IPS-18c (cell line): ENCODE measurements around the gene RNF215.

Experiments
- H3K4me3 ChIP-seq: 2 replicates; pipeline ENCODE4 v1.7.0; 2013; ENCODE audit warnings: low read depth, mild to moderate bottlenecking, low read length, moderate library complexity; ENCODE audit not compliant: insufficient read depth
- H3K9me3 ChIP-seq: one replicate; pipeline ENCODE4 v1.6.1; 2013; ENCODE audit warnings: mild to moderate bottlenecking, low read length, moderate library complexity; ENCODE audit not compliant: control insufficient read depth, insufficient read depth

RNF215 gene

GRCh38 chr22:30381264-30381663 is 5.9 kb downstream of the RNF215 start:
- no peaks in the 10 kb centered on the region for H3K9me3 ChIP-seq
- no peak overlapping the region for H3K4me3 ChIP-seq

- no peak overlapping the region for H3K4me3 ChIP-seq
- H3K9me3 ChIP-seq, result no peaks in the 10 kb centered on the region
Observed at GRCh38 chr22:30380011-30380410, 7.2 kb downstream of the RNF215 start.

- no peak overlapping the region for H3K4me3 ChIP-seq
- no peaks in the 10 kb centered on the region for H3K9me3 ChIP-seq
Observed at GRCh38 chr22:30375312-30375849, 11.8 kb downstream of the RNF215 start.

GRCh38 chr22:30373331-30374325 is 13.6 kb downstream of the RNF215 start:
- Histone ChIP-seq H3K9me3 (no peaks in the 10 kb centered on the region), H3K4me3 (no peak overlapping the region)

- no peaks in the 10 kb centered on the region for H3K9me3 ChIP-seq
Observed at GRCh38 chr22:30372915-30373314, 14.3 kb downstream of the RNF215 start.

GRCh38 chr22:30371981-30372380 is 15.2 kb downstream of the RNF215 start:
- Histone ChIP-seq H3K4me3 (no peak overlapping the region), H3K9me3 (no peaks in the 10 kb centered on the region)

More at GRCh38 chr22:30372915-30373314, 14.3 kb downstream of the RNF215 start:
- H3K4me3 ChIP-seq, result no peak overlapping the region

- H3K4me3 ChIP-seq, result no peak overlapping the region
- no peaks in the 10 kb centered on the region for H3K9me3 ChIP-seq
Observed at GRCh38 chr22:30371321-30371720, 15.9 kb downstream of the RNF215 start.

- Histone ChIP-seq H3K9me3 (no peaks in the 10 kb centered on the region), H3K4me3 (no peak overlapping the region)
Observed at GRCh38 chr22:30370641-30371230, 16.5 kb downstream of the RNF215 start.

GRCh38 chr22:30368420-30368819 is 18.8 kb downstream of the RNF215 start:
- Histone ChIP-seq H3K4me3 (no peak overlapping the region), H3K9me3 (no peaks in the 10 kb centered on the region)

- Histone ChIP-seq H3K9me3 (no peaks in the 10 kb centered on the region), H3K4me3 (no peak overlapping the region)
Observed at GRCh38 chr22:30365891-30366290, 21.3 kb downstream of the RNF215 start.

GRCh38 chr22:30362651-30363281 is 24.4 kb downstream of the RNF215 start:
- no peaks in the 10 kb centered on the region for H3K9me3 ChIP-seq
- H3K4me3 ChIP-seq, result no peak overlapping the region

- no peaks in the 10 kb centered on the region for H3K9me3 ChIP-seq
Observed at GRCh38 chr22:30361916-30362650, 25.1 kb downstream of the RNF215 start.

GRCh38 chr22:30358541-30358940 is 28.7 kb downstream of the RNF215 start:
- no peaks in the 10 kb centered on the region for H3K9me3 ChIP-seq
- no peak overlapping the region for H3K4me3 ChIP-seq

More at GRCh38 chr22:30361916-30362650, 25.1 kb downstream of the RNF215 start:
- H3K4me3 ChIP-seq, result no peak overlapping the region

GRCh38 chr22:30357650-30358215 is 29.5 kb downstream of the RNF215 start:
- Histone ChIP-seq H3K4me3 (peak overlapping the region; percentile 97; the same call in 1 of the 2 replicates), H3K9me3 (no peaks in the 10 kb centered on the region)

GRCh38 chr22:30357236-30357570 is 30.0 kb downstream of the RNF215 start:
- no peaks in the 10 kb centered on the region for H3K9me3 ChIP-seq
- H3K4me3 ChIP-seq, result peak overlapping the region; percentile 97

GRCh38 chr22:30356449-30357235 is 30.6 kb downstream of the RNF215 start, which contains the start of the genes CCDC157 and SF3A1:
Gene CCDC157, plus strand, starts transcription at chr22:30357007. Its CDS starts 8,994 bp downstream, at chr22:30366001.
Gene SF3A1, minus strand, starts transcription at chr22:30356894. Its CDS starts 102 bp downstream, at chr22:30356792.
- Histone ChIP-seq H3K4me3 (peak within 1 kb of the TSS; percentile 97), H3K9me3 (no peaks in the 10 kb centered on the region)
